ENCODE measurements around the gene TP53RK. TPM values are rescaled to one million over a fixed set of nuclear protein-coding genes. Genes with fewer than 3 reads are reported as not detected.

TP53RK gene
- total and polyA plus RNA-seq, 2 of the 13 experiments (the other 11 are each of a cell fraction or from before 2014, with no cell fraction given) = 12.9 to 25.5 TPM

GRCh38 chr20:46671866-46672542 lies 17.2 kb downstream of the TP53RK start (continued):
- TF ChIP-seq ZSCAN29 (CRISPR knock-in tag; conservative IDR thresholded peaks at IDR 0.05) = no peak

GRCh38 chr20:46670585-46671584 lies 18.4 kb downstream of the TP53RK start:
- Histone ChIP-seq H2AFZ (ENCODE audit: low read length) (no peak overlapping the region), H3K4me3 (replicated peaks in 1 of 3; ENCODE audit: insufficient read depth in 1 of 3, low read depth in 2 of 3, low read length in 3 of 3) (no peak overlapping the region; a peak in 1 of 6 replicates), H3K27me3 (ENCODE audit: control insufficient read depth in 1 of 2, insufficient read depth in 2 of 2, low read length in 2 of 2) (no peaks in the 10 kb centered on the region), H3K27ac (ENCODE audit: extremely low read length, insufficient read depth, low read length) (peak overlapping the region; percentile 84), H3K9me3 (ENCODE audit: low read length) (peaks cover 45% of the 10 kb centered on the region), H3K79me2 (ENCODE audit: insufficient read depth, low read length) (no peaks in the 10 kb centered on the region), H3K9ac (ENCODE audit: insufficient read depth, low read depth, low read length) (peak overlapping the region; percentile 32), H4K20me1 (ENCODE audit: insufficient read depth, low read length) (no peaks in the 10 kb centered on the region), H3K4me1 (ENCODE audit: insufficient read depth, low read length) (peaks cover 100% of the 10 kb centered on the region), H3K4me2 (ENCODE audit: low read depth, low read length) (peak overlapping the region; percentile 48), H3K36me3 (replicated peaks in 1 of 2; ENCODE audit: control insufficient read depth in 1 of 2, insufficient read depth in 2 of 2, low read length in 2 of 2) (no peaks in the 10 kb centered on the region)
- ChIA-PET POLR2A (interaction anchor here (1.0 to 6.7 kb wide), 10 partner anchors 8 to 64 kb away, joined by 3 to 55 read pairs (median 4); partner anchors contain the start of genes SLC13A3 and TP53RK), CTCF (ENCODE audit: low intra/inter-chr PET ratio, low total read pairs) (interaction anchor here (1.1 kb wide), 1 partner anchor 33 kb away, joined by 4 read pairs; no protein-coding TSS in a partner anchor)
- FAIRE-seq (peak; percentile 81), DNase-seq (ENCODE audit: low spot score) (peak; percentile 99), ATAC-seq (peak; percentile 34)
- WGBS (ENCODE audit: low lambda C conversion rate) = 8% methylated on average over 3 of the region's 3 CpGs
- no TSS peak for BruUV-seq (replicated peaks)
- in situ Hi-C loops (cut with HindIII; ENCODE audit: extremely low pct_ligation_motif_present, low pct_unique_long_range_greater_than_20kb) (no loop called here), intact Hi-C loops (cut with micrococcal nuclease; ENCODE audit: unreplicated experiment) (no loop called here)
- TF ChIP-seq ZNF432 (CRISPR knock-in tag; IDR thresholded peaks at IDR 0.05; ENCODE audit: borderline replicate concordance) (no peak), ATF1 (CRISPR knock-in tag; IDR thresholded peaks at IDR 0.05) (peak; percentile 68), ZNF740 (CRISPR knock-in tag; IDR thresholded peaks at IDR 0.05) (no peak), ZNF558 (CRISPR knock-in tag; IDR thresholded peaks at IDR 0.05; ENCODE audit: borderline replicate concordance) (no peak; the same call in 1 of the 2 replicates), DMAP1 (CRISPR knock-in tag; IDR thresholded peaks at IDR 0.05) (peak; percentile 78), POLR2G (IDR thresholded peaks at IDR 0.05; ENCODE audit: low read depth, low read length) (no peak; the same call in 1 of the 2 replicates), RAD21 (CRISPR knock-in tag; IDR thresholded peaks at IDR 0.05) (peak; percentile 23; the same call in 1 of the 2 replicates), ZNF180 (CRISPR knock-in tag; IDR thresholded peaks at IDR 0.05; ENCODE audit: borderline replicate concordance, low read depth) (no peak), SAP130 (CRISPR knock-in tag; IDR thresholded peaks at IDR 0.05; ENCODE audit: low read depth) (peak; percentile 86), ZNF691 (CRISPR knock-in tag; IDR thresholded peaks at IDR 0.05; ENCODE audit: borderline replicate concordance, low read depth) (peak; percentile 87; the same call in 1 of the 2 replicates), ZNF503 (CRISPR knock-in tag; IDR thresholded peaks at IDR 0.05) (peak; percentile 94)

All from HepG2 (cell line).